HG02870 (cell line): ENCODE data around the gene KLHL24.
A peak's percentile ranks its signal among the peaks of the same experiment; 100 is the strongest.
"Not testable (repeated sequence)": the region's sequence is repeated elsewhere in the genome, so short reads cannot be mapped to it uniquely, and the experiment has no call there.

Source experiments
- ATAC-seq: cut with Tn5 transposase; IDR thresholded peaks from one replicate; pipeline ENCODE4 v1.9.1; 2021; ENCODE audit warnings: mild to moderate bottlenecking, moderate library complexity; ENCODE audit not compliant: unreplicated experiment

KLHL24 gene, protein sequence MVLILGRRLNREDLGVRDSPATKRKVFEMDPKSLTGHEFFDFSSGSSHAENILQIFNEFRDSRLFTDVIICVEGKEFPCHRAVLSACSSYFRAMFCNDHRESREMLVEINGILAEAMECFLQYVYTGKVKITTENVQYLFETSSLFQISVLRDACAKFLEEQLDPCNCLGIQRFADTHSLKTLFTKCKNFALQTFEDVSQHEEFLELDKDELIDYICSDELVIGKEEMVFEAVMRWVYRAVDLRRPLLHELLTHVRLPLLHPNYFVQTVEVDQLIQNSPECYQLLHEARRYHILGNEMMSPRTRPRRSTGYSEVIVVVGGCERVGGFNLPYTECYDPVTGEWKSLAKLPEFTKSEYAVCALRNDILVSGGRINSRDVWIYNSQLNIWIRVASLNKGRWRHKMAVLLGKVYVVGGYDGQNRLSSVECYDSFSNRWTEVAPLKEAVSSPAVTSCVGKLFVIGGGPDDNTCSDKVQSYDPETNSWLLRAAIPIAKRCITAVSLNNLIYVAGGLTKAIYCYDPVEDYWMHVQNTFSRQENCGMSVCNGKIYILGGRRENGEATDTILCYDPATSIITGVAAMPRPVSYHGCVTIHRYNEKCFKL

DNA sequence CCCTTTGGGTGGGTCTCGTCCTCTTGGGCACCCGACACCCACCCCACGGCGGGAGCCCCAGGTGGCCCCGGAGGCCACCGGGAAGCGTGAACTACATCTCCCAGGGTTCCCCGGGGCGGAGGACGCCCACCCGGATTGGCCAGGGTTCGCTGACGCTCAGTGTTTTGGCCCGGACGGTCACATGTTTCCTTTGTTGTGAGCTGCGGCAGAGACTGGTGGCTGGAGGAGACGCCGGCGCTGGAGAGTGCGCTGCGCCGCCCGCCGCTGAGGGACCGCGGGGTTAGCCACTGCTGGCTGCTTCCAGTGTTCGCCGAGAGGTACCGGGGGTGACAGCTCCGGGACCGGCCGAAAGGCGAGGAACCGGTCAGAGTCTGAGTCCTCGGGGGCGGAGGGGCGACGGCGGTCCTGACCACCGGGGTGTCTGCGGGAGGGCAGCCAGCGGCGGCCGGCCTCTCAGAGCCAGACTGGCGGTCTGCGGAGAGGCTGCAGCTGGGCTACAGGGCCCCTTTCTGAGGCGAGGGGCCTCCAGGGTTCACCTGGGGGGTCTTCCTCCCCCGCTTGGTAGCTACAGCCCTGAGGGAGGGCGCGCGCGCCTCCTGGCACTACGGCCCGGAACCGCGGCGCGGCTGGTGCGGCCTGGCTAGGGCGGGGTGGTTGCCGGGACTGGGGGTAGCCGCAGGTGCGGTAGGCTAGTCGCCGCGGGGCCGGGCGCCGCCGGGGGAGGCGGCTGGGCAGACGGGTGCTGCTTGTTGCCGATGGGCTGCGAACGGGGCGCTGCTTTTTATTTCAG lies at the start of gene KLHL24:
TSS of gene KLHL24 (plus strand) at position 193 of the 790 bp plus-strand sequence. CDS start 14,734 bp downstream, outside the sequence.
- peak; percentile 83 for ATAC-seq

DNA sequence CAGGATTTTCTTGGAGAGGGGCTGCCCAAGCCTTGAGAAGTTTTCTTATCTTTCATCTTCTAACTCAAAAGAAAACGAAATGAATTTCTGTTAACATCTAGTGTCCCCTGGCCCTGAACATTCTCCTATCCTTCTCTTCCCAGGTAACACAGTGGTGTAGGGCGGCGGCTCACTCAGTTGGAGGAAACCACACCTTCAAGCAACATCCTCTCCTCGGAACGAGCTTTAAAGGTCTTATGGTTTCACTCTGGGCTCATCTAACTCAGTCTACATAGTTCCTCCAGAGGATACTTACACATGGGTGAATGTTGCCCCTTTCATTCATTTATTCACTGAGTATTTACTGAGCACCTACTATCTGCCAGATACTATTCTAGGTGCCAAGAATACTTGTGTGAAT lies 48.9 kb upstream of the KLHL24 start:
- no peak for ATAC-seq

- ATAC-seq, result no peak
These were observed 48.1 kb upstream of the KLHL24 start for GRCh38 chr3:183587336-183587735.

GRCh38 chr3:183590442-183590841 lies 45.0 kb upstream of the KLHL24 start:
- no peak for ATAC-seq

DNA sequence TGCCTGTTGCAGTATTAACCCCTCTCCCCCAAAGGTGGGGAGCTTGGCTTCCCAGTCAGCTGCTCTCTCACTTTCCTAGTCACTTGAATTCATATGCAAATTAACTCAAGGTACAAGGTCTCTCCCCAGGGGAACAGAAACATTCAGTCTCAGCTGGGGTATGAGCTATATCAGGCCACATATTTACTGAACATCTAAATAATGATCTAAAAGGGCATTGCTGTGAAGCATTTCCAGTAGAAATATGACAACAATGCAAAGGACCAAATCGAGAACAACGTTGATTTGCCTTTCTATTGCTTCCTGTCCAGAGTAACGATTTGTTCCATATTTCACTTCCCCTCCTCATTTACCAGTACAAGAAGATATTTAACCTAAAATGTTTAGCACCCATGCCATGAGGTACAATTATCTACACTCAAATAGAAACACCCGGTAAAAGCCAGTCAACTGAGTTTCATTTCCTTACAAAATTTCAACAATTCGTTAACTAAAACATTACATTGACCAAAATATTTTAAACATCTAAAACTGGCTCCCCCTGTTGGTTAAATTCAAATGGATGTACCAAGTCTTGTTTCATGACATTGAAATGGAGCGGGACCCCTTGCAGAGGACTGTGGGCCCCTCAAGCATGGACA lies 43.4 kb upstream of the KLHL24 start:
- ATAC-seq, result peak; percentile 88

GRCh38 chr3:183592821-183593220 lies 42.6 kb upstream of the KLHL24 start:
- ATAC-seq, result no peak

DNA sequence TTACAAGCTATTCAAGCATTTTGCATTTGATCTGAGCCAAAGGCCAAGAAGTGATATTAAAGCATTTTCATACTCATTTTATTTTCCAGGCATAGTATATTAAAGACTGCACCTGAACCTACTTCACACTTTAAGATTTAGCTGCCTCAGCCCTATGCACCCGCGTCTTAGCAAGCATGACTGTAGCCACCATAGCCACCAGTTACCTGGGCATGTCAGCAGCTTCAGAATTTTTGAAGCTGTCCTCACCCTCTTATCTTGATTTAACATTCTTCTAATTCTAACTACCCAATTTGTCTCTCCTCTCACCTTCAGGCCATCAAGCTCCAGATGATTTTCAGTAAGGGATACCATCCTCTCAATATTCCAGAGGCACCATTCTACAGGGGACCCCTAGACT lies 40.8 kb upstream of the KLHL24 start:
- ATAC-seq, result no peak

GRCh38 chr3:183597959-183598358 lies 37.5 kb upstream of the KLHL24 start:
- no peak for ATAC-seq

GRCh38 chr3:183611326-183611725 lies 24.1 kb upstream of the KLHL24 start:
- not testable (repeated sequence) for ATAC-seq

DNA sequence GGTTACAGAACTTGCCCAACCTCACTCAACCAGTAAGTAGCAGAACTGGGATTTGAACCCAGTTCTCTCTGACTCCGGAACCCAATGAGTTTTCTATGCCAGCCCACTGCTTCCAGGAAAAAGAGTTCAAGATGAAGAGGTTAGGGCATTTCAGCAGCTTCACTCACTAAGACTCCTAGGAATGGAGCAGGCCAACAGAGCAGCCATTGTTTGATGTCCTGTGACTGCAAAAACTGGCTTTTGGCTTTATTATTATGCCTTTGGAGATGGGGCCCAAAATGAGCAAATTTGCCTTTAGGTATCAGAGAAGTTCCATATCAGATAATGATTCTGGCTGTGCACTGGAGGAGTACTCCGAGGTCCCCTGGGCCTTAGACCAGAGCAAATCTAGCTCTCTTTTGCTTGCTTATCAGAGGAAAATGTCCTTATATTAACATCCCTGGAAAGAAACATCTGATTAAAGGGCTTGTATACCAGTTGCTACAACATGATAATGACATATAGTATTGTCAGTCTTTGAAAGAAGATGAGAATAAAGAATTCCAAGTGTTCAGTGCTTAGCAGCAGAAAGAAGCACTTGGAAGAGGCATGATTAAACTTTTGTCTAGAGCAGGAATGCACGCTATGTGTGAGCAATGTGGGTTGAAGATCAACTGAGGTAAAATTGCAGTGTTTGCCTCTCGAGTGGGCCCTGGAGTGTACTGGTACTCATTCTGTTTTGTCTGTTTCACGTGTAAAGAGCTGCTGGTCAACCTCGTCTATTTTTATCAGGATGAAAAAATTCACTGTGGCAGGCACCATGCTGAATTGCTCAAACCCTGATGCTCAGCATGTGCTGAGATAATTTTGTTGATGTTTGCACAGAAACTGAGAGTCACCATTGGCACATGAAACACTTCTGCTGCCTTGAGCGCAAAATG lies 21.8 kb upstream of the KLHL24 start:
- ATAC-seq, result no peak

- ATAC-seq, result no peak
These were observed 16.9 kb upstream of the KLHL24 start for GRCh38 chr3:183618542-183618941.

GRCh38 chr3:183619010-183619409 lies 16.4 kb upstream of the KLHL24 start:
- no peak for ATAC-seq

- no peak for ATAC-seq
These were observed 15.7 kb upstream of the KLHL24 start for GRCh38 chr3:183619624-183620251.

DNA sequence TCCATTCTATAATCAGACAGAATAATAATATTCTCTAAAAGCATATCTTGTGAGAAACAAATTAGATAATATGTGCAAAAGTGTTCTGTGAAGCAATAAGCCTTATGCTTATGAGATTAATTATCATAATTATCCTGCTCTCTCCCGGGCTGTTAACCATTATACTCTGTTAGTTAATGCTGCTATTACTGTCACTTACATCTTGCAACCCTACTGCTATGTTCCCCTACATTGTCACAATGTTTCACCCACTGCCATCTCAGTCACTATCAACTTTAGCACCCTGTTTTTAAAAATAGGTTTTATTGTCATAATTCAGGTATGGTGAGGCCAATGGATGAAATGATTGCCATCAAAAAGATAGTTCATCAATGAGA lies 15.2 kb upstream of the KLHL24 start:
- ATAC-seq, result no peak

DNA sequence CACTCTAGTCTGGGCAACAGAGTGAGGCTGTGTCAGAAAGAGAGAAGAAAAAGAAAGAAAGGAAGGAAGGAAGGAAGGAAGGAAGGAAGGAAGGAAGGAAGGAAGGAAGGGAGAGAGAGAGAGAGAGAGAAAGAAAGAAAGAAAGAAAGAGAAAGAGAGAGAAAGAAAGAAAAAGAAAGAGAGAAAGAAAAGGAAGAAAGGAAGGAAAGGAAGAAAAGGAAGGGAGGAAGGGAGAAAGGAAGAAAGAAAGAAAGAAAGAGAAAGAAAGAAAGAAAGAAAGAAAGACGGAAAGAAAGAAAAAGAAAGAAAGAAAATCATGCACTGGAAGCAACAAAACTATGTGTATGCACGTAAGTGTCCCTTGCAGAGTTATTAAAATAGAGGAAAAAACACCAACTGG lies 12.9 kb upstream of the KLHL24 start:
- ATAC-seq, result not testable (repeated sequence)

DNA sequence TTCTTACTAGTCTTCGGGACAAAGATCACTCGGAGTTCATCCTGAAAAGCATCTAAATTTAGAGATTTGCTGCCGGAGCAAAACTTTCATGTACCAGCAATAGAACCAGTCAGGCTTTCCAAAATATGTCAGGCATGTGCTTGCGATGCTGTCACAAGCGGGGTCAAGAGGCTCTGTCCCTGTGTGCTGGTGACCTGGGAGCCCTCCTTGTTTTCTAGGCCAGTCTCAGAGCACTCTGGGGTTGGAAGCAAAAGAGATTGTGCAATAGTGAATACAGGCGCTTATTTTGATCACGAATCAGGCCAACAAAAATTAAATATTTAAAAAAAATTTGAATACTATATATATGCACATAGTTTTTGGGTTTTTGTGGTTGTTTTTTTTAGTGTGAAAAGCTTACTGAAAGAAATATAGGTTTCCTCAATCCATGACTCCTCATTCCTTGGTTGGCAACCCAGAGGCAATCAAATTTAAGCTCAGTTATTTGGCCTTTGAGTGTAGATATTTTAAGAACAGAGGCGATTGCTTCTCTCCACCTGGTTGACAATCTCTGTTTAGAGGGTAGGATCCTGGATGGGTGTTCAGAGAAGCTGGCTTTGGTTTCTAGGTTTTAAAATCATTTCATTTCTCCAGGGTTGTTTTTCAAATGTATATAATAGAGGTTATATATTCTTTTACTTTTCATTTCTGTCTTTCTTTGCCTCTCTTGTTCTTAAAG lies 8.4 kb upstream of the KLHL24 start:
- ATAC-seq, result no peak

GRCh38 chr3:183629546-183630301 lies 5.7 kb upstream of the KLHL24 start:
- ATAC-seq, result no peak

- ATAC-seq, result no peak
These were observed 3.7 kb upstream of the KLHL24 start for GRCh38 chr3:183631715-183632114.
